CMK (cell line): ENCODE measurements around the gene IL18R1.

Experiments
- DNase-seq: peaks from one replicate; pipeline ENCODE4 v3.0.0-alpha.2; 2010; ENCODE audit warnings: low read depth

Gene IL18R1

GRCh38 chr2:102391565-102391964 lies 36.0 kb downstream of the IL18R1 start:
- no peak for DNase-seq

GRCh38 chr2:102392096-102392495 lies 36.5 kb downstream of the IL18R1 start:
- DNase-seq: no peak

GRCh38 chr2:102392942-102393341 lies 37.3 kb downstream of the IL18R1 start:
- DNase-seq: no peak

- no peak for DNase-seq
These were observed 40.4 kb downstream of the IL18R1 start for GRCh38 chr2:102396012-102396411.

DNA sequence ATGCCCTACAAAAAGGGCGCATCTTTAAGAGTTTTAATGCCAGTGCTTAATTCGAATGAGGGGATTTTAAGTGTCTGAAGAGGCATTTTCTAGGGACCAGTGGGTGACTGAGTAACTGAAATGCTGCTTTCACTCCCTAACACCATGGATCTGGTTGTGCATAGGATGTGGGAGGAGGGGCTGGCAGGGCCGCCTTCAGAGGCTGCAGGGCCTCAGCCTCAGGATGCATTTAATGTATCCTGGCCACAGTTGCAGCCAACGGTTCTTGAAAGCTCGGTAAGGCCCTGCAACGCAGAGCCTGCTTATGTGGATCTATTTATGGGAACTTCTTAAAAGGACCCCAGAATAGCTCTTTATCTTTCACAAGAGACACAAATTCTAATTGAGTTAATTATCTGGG lies 41.6 kb downstream of the IL18R1 start:
- no peak for DNase-seq

DNA sequence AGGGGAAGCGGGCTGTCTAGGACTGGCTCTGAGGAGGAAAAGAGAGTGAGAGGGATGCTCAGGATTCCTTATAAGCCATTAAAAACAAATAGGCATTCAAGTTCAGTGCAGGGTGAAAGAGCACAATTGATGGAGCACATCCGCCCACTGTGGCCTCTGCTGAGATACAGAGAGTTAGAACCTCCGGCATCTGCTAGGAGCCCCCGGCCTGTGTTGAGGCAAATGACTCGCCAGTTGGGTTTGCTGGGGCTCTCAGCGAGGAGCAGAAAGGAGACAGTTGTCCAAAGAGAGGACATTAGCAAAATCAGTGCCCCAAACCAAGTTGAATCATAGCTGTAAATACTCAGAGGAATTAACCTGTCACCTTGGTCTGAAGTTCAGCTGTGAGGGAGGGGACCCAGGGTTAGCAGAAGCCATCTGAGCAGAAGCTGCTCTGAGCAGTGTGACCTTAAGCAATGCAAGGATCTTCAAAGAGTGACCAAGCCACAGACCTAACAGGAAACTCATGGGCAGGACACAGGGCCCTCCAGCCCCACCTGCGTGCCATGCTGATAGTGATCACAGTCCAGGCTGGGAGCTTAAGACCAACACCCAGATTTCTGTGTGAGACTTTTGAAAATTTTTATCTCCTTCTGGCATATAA lies 44.0 kb downstream of the IL18R1 start:
- no peak for DNase-seq

DNA sequence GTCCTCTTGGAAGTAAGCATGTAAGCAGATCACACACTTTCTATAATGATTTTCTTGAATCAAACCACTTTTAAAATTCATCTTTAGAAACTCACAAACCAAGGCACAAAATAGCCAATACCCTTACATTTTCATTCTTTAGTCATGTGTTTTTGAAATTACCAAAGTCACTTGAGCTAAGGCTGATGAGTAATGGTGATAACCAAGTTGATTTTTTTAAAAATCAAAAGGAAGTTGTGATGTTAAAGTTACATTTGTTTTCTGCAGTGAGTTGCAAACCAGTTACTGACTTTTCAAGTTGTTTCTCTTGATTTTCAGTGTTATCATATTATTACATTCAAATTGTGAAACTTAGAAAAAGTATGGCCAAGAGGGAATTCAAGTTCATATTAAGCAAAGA lies 45.9 kb downstream of the IL18R1 start:
- DNase-seq: no peak

DNA sequence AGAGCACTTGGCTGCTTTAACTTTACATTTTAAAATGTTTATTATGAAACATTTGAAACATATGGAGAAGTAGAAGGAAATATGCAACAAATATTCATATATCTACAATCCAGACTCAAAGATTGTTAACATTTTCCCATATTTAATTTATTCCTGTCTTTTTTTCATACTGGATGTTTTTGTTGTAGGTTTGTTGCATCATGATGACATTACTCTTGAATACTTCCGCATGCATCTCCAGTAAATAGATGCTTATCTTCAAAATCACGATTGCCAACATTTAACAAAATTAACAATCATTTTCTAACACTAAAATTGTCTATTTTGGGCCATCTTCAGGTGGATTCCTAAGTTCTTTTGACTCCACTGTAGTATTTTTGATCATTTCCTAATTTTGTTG lies 46.3 kb downstream of the IL18R1 start:
- no peak for DNase-seq

DNA sequence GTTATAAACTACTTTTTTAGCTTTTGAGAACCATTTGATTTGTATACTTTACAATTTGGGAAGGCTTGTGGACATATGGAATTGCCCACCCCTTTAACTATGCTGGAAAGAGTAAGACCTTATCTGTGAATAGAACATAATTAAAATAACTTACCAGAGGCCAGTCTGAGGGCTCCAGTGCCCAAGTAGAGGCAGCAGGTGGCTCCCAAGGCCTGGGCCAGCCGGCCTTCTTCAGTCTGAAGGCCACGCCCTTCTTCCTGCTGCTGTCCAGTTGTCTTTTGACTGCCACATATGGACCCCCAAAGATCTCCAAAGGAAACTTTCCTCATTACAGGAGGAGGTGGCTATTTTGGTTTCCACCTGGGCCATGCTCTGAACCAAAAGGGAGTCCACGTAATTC lies 55.4 kb downstream of the IL18R1 start:
- no peak for DNase-seq

DNA sequence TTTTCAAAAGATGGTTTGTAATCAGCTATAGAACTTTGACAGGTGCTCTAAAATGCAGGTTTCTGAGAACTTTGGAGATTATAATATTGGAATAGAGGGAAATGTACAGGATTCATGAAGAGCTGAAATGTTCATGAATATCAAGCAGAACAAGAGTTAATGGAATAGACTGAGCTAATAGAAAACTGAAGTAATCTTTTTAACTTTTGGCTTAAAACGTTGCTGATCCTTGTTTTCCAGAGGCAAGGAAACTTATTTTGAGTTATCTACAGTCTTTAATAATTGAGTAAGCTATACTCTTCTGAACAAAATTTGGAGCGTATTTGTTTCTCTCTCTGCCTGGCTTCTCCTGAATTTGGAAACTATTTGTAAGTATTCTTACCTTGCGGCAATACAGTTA lies 56.6 kb downstream of the IL18R1 start:
- no peak for DNase-seq

DNA sequence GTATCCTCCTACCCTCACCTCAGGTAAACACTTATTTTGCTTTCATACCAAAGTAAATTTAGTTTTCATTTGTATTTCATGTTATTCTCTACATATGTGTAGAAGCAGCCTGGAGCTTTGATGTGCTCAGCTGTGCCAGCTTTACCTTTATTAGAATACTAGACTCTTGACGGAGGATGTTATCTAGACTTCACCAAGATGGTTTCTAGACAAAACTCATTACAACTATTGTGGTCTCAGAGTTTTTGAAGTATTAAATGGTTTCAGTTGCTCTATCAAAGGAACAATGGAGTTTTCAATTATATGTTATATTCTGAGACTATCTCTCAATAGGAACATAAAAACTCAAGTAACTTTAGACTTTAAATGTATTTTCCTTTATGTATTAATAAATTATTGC lies 62.4 kb downstream of the IL18R1 start:
- DNase-seq: no peak

DNA sequence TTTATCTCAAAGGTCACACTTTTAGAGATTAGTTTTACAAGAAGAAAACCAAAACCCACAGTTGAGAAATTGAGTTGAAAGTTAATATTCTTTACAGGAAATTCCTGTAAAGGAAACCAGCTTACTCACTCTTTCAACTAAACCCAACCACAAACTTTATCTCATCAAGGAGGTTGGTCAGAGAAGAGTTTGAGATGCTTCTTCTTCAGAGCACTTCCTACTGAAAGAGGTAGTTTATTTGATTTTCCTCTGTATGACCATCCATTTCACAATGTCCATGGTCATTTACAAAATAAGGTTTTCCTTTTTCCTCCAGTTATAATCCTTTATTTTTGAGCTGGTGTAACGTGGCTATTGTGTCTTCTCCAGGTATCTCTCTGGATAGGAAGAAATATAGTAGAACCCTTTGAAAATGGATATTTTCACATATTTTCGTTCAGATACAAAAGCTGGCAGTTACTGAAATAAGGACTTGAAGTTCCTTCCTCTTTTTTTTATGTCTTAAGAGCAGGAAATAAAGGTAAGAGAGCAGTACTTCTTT lies 62.9 kb downstream of the IL18R1 start:
- DNase-seq: no peak

- DNase-seq: peak; percentile 7
These were observed 64.7 kb downstream of the IL18R1 start for GRCh38 chr2:102420290-102420689.

GRCh38 chr2:102421890-102422759 lies 66.5 kb downstream of the IL18R1 start:
- no peak for DNase-seq

DNA sequence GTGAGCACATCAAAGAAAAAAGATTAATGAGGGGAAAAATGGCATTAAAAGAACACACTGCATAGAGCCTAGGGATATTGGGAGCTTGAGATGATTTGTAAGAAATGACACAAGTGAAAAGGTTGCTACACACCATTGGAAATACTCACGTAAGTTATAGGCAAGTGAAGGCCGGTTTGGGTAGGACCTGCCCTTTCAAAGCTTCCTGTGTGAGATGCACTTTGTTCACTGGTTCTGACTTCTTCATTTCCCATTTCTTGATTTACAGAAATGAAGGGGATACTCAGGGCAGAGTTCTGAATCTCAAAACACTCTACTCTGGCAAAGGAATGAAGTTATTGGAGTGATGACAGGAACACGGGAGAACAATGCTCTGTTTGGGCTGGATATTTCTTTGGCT lies 67.3 kb downstream of the IL18R1 start, which contains the start of gene IL18RAP:
Gene IL18RAP, plus strand, starts transcription at position 251 of the 400 bp plus-strand sequence. Its CDS starts 118 bp downstream, at position 369.
- DNase-seq: no peak

GRCh38 chr2:102423368-102423767 lies 67.8 kb downstream of the IL18R1 start:
- DNase-seq: no peak

DNA sequence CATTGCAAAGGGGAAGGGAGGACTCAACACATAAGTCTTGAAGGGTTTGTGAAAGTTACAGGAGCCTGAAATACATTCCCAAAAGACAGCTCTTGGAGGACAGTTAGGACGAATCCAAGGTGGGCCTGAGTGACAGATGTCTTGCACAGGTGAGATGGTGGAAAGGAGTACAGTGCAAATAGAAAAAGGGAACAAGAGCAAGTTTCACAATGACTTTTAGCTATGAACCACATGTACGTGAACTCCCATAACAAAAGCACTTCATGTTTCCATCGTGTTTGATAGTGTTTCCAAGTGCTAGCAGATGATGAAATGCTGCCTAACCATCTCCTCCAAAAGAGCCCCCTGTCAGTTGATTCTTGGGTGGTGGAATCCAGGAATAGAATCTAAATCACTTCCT lies 69.2 kb downstream of the IL18R1 start:
- DNase-seq: no peak

GRCh38 chr2:102425441-102426132 lies 70.0 kb downstream of the IL18R1 start:
- no peak for DNase-seq

DNA sequence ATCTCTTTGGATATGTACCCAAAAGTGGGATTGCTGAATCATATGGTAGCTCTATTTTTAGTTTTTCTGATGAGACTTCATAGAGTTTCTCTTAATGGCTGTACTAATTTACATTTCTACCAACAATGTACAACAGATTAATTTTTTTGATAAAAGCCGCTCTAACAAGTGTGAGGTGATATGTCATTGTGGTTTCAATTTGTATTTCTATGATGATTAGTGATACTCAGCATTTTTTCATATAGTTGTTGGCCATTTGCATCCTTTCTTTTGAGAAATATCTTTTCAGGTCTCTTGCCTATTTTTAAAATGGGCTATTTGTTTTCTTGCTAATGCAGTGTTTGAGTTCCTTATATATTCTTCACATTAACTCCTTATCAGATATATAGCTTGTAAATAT lies 71.7 kb downstream of the IL18R1 start:
- DNase-seq: no peak

- DNase-seq: no peak
These were observed 73.0 kb downstream of the IL18R1 start for GRCh38 chr2:102428573-102428972.

- DNase-seq: no peak
These were observed 76.8 kb downstream of the IL18R1 start for GRCh38 chr2:102432386-102432785.

- no peak for DNase-seq
These were observed 78.5 kb downstream of the IL18R1 start for GRCh38 chr2:102433973-102434654.
